Measurements from ENCODE around the gene THNSL1. TPM values are rescaled to one million over a fixed set of nuclear protein-coding genes. Genes with fewer than 3 reads are reported as not detected.

The THNSL1 gene
- total RNA-seq, 3 donors from 2014 or later = 2.2 to 3.7 (median 3.2) TPM

DNA sequence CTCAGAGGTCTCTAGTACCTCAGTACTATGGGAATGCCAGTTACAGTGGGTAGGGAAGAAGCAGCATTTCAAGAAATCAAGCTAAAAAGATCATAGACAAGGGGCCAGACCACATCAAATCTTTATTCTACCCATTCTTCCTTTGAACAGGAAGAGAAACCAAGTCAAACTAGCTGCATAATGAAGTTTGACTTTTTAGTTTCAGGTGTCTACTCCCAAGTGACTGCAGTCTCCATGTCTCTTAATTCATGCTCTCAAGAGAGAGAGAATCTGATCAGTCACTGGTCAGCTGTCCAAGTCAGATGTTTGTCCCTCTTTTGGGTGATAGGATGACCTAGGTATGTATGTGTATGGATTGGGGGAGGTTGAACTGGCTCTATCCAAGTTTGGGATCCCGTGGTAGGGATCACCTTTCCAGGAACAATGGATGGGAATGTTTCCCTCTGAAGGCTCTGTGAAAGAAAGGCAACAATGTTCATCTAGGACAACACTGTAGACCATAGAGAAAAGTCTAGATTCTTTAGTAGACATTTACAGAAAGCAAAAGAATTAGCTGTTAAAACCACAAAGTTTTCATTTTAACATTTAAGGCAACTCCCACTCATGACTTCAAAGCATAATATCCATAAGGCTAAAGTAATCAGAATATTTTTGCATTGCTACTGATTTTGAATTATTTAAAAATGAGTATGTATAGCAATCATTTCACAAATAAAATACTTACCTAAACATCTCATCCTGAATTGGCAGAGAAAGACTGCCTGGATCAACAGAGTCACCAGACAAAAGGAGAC, 33.9 kb upstream of the THNSL1 start:
- TF ChIP-seq, protein P1, sequence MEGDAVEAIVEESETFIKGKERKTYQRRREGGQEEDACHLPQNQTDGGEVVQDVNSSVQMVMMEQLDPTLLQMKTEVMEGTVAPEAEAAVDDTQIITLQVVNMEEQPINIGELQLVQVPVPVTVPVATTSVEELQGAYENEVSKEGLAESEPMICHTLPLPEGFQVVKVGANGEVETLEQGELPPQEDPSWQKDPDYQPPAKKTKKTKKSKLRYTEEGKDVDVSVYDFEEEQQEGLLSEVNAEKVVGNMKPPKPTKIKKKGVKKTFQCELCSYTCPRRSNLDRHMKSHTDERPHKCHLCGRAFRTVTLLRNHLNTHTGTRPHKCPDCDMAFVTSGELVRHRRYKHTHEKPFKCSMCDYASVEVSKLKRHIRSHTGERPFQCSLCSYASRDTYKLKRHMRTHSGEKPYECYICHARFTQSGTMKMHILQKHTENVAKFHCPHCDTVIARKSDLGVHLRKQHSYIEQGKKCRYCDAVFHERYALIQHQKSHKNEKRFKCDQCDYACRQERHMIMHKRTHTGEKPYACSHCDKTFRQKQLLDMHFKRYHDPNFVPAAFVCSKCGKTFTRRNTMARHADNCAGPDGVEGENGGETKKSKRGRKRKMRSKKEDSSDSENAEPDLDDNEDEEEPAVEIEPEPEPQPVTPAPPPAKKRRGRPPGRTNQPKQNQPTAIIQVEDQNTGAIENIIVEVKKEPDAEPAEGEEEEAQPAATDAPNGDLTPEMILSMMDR (IDR thresholded peaks at IDR 0.05) = no peak
- DNase-seq (no peak), ATAC-seq (no peak)
- Histone ChIP-seq H3K4me3 (no peak overlapping the region), H3K4me1 (ENCODE audit: low read depth) (no peaks in the 10 kb centered on the region), H3K9me3 (no peaks in the 10 kb centered on the region), H3K36me3 (ENCODE audit: low read depth) (no peaks in the 10 kb centered on the region)
- intact Hi-C loops (cut with DNase I, micrococcal nuclease) = no loop called here

DNA sequence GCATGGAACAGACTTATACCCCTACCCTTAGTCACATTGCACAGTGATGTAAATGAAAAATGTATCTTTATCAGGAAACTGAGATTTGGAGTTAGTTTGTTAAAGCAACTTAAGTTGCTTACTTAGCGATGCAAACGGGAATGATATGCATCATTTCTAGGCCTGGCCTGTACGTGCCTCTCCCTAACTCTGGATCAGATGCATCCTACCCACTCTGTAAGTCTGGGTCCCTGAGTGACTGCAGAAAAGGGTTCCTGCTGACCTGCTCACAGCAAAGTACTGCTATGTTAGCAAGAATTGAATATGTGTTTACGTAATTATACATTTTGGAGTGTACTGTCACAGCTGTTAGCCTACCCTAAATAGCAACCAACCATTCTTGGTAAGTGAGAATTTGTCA, 33.3 kb upstream of the THNSL1 start:
- Histone ChIP-seq H3K4me1 (ENCODE audit: low read depth) (no peaks in the 10 kb centered on the region), H3K9me3 (no peaks in the 10 kb centered on the region), H3K4me3 (no peak overlapping the region), H3K36me3 (ENCODE audit: low read depth) (no peaks in the 10 kb centered on the region)
- DNase-seq (no peak), ATAC-seq (no peak)
- intact Hi-C loops (cut with DNase I, micrococcal nuclease) = no loop called here
- TF ChIP-seq, protein P1 (IDR thresholded peaks at IDR 0.05) = no peak

DNA sequence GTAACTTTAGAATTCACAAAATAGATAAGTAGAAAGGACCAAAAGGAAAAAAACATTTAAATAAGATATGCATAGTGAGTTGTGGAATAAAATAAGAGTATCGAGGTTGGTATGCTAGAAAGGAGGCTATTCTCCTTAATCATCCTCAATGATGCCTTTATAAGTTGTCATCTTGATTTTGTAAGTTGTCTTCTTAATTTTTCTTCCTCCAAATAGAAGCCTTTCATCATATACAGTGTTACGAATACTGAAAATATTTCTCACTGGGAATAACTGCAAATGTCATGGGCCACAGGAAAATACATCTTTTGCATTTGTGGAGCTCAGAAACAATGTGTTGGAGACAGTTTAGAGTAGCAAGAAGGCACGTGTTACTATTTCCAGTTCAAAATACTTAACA, 32.5 kb upstream of the THNSL1 start:
- Histone ChIP-seq H3K4me3 (no peak overlapping the region), H3K4me1 (ENCODE audit: low read depth) (no peaks in the 10 kb centered on the region), H3K36me3 (ENCODE audit: low read depth) (no peaks in the 10 kb centered on the region), H3K9me3 (no peaks in the 10 kb centered on the region)
- TF ChIP-seq, protein P1 (IDR thresholded peaks at IDR 0.05) = no peak
- intact Hi-C loops (cut with DNase I, micrococcal nuclease) = no loop called here
- DNase-seq (no peak), ATAC-seq (no peak)

DNA sequence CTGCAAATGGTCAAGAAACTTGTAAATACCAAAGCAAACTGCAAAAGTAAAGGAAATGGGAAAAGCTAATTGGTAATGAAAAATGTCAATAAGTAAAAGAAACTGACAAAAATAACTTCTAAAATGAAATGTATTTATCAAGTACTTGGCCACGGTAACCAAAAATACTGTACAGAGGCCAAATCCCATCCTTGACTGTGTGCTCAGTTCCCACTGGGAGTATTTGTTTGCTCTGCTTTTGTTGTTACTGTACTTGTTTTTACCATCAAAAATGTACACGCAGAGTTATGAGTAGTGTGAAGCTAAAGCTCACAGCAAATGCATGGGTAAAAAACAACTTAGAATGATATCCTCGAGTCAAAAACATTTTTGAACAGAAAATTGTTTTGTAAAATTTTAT, 31.5 kb upstream of the THNSL1 start:
- Histone ChIP-seq H3K4me3 (no peak overlapping the region), H3K36me3 (ENCODE audit: low read depth) (no peaks in the 10 kb centered on the region), H3K4me1 (ENCODE audit: low read depth) (no peaks in the 10 kb centered on the region), H3K9me3 (no peaks in the 10 kb centered on the region)
- ATAC-seq (no peak), DNase-seq (no peak)
- intact Hi-C loops (cut with DNase I, micrococcal nuclease) = no loop called here
- TF ChIP-seq, protein P1 (IDR thresholded peaks at IDR 0.05) = no peak

DNA sequence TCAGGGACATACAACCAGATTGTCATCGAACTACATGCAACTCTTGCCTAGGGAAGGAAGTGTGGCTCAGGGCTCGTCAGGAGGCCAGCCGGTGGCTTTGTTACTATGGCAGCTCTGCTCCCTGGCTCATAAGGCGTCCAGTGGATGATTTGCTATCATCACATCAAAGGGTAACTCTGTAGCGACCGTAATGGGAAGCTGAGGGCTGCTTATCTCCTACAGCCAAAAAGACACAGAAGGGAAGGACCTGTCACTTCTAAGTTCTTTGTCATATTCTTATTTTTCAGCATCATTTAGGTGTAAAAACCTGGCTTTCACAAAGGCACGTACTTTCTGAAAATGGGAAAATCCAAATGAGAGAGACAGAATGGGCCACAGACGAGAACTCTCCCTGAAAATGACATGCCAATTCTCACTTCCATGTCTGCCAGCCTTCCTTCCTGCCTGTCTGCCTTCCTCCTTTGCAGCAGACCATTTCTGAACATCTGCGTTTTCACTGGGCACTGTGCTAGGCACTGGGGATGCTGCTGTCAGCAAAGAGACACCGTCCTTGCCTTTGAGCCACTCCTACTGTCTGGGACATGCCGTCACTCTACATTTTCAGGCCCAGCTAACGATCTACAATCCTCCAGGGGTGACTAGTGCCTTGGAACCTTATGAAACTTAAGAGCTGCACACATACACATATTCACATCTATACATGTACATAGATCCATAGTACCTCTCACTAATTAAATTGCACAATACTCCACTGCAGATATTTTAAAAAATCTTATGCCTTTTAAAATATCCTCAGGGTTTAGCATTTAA, 27.4 kb upstream of the THNSL1 start:
- intact Hi-C loops (cut with DNase I, micrococcal nuclease) = no loop called here
- ATAC-seq = no peak
- H3K4me1 ChIP-seq (ENCODE audit: low read depth) = no peaks in the 10 kb centered on the region
- TF ChIP-seq, protein P1 (IDR thresholded peaks at IDR 0.05) = no peak
- no peak overlapping the region for H3K4me3 ChIP-seq
- DNase-seq = no peak
- H3K9me3 ChIP-seq = no peaks in the 10 kb centered on the region
- H3K36me3 ChIP-seq (ENCODE audit: low read depth) = no peaks in the 10 kb centered on the region

Data from mucosa of descending colon (tissue), 3 donors.